ENCODE data around the gene SH3RF3. TPM values are rescaled to one million over a fixed set of nuclear protein-coding genes. Genes with fewer than 3 reads are reported as not detected.

Gene SH3RF3
- total and polyA plus RNA-seq, 2 donors (not counting 1 experiment from before 2014, with no cell fraction given): 8.3 to 10.1 TPM

GRCh38 chr2:109529532-109530449 is 400.8 kb downstream of the SH3RF3 start:
- H3K9ac ChIP-seq (ENCODE audit: insufficient read depth, low read length): no peak overlapping the region
- H3K9me3 ChIP-seq (ENCODE audit: control insufficient read depth, insufficient read depth, low read depth, low read length): no peaks in the 10 kb centered on the region
- no peak overlapping the region for H3K4me3 ChIP-seq (replicated peaks in 1 of 4; ENCODE audit: control extremely low read depth in 1 of 4, insufficient read depth in 1 of 4, low read depth in 3 of 4, low read length in 4 of 4)
- DNase-seq (ENCODE audit: low read depth in 2 of 2): no peak
- H3K27me3 ChIP-seq (ENCODE audit: control insufficient read depth, insufficient read depth, low read length): peaks cover 15% of the 10 kb centered on the region
- no peak for TF ChIP-seq EZH2 (IDR thresholded peaks at IDR 0.05; ENCODE audit: low read length, missing control alignments)
- TF ChIP-seq, protein P1, sequence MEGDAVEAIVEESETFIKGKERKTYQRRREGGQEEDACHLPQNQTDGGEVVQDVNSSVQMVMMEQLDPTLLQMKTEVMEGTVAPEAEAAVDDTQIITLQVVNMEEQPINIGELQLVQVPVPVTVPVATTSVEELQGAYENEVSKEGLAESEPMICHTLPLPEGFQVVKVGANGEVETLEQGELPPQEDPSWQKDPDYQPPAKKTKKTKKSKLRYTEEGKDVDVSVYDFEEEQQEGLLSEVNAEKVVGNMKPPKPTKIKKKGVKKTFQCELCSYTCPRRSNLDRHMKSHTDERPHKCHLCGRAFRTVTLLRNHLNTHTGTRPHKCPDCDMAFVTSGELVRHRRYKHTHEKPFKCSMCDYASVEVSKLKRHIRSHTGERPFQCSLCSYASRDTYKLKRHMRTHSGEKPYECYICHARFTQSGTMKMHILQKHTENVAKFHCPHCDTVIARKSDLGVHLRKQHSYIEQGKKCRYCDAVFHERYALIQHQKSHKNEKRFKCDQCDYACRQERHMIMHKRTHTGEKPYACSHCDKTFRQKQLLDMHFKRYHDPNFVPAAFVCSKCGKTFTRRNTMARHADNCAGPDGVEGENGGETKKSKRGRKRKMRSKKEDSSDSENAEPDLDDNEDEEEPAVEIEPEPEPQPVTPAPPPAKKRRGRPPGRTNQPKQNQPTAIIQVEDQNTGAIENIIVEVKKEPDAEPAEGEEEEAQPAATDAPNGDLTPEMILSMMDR (conservative IDR thresholded peaks at IDR 0.05 in 1 of 2, IDR thresholded peaks at IDR 0.05 in 1 of 2; ENCODE audit: low read depth in 1 of 2, low read length in 2 of 2): no peak
- no peak overlapping the region for H2AFZ ChIP-seq (ENCODE audit: low read length)
- no peaks in the 10 kb centered on the region for H3K4me1 ChIP-seq (ENCODE audit: control insufficient read depth, extremely low read depth, insufficient read depth, low read length)
- H3K27ac ChIP-seq (ENCODE audit: insufficient read depth, low read length): no peak overlapping the region
- no peaks in the 10 kb centered on the region for H4K20me1 ChIP-seq (ENCODE audit: control insufficient read depth, extremely low read depth, insufficient read depth, low read length)
- no peaks in the 10 kb centered on the region for H3K36me3 ChIP-seq (ENCODE audit: control insufficient read depth, insufficient read depth, low read length)
- no peaks in the 10 kb centered on the region for H3K79me2 ChIP-seq (ENCODE audit: control insufficient read depth, insufficient read depth, low read length)
- H3K4me2 ChIP-seq (ENCODE audit: extremely low read depth, insufficient read depth, low read length): no peak overlapping the region

GRCh38 chr2:109530712-109531111 is 401.7 kb downstream of the SH3RF3 start:
- Histone ChIP-seq H3K9ac (ENCODE audit: insufficient read depth, low read length) (no peak overlapping the region), H3K27ac (ENCODE audit: insufficient read depth, low read length) (no peak overlapping the region), H3K36me3 (ENCODE audit: control insufficient read depth, insufficient read depth, low read length) (no peaks in the 10 kb centered on the region), H3K4me3 (replicated peaks in 1 of 4; ENCODE audit: control extremely low read depth in 1 of 4, insufficient read depth in 1 of 4, low read depth in 3 of 4, low read length in 4 of 4) (no peak overlapping the region), H3K4me1 (ENCODE audit: control insufficient read depth, extremely low read depth, insufficient read depth, low read length) (no peaks in the 10 kb centered on the region), H3K4me2 (ENCODE audit: extremely low read depth, insufficient read depth, low read length) (no peak overlapping the region), H3K79me2 (ENCODE audit: control insufficient read depth, insufficient read depth, low read length) (no peaks in the 10 kb centered on the region), H3K9me3 (ENCODE audit: control insufficient read depth, insufficient read depth, low read depth, low read length) (no peaks in the 10 kb centered on the region), H3K27me3 (ENCODE audit: control insufficient read depth, insufficient read depth, low read length) (peaks cover 15% of the 10 kb centered on the region), H2AFZ (ENCODE audit: low read length) (no peak overlapping the region), H4K20me1 (ENCODE audit: control insufficient read depth, extremely low read depth, insufficient read depth, low read length) (no peaks in the 10 kb centered on the region)
- DNase-seq (ENCODE audit: low read depth in 2 of 2): no peak
- no peak for TF ChIP-seq EZH2 (IDR thresholded peaks at IDR 0.05; ENCODE audit: low read length, missing control alignments)
- TF ChIP-seq, protein P1 (conservative IDR thresholded peaks at IDR 0.05 in 1 of 2, IDR thresholded peaks at IDR 0.05 in 1 of 2; ENCODE audit: low read depth in 1 of 2, low read length in 2 of 2): no peak

- H4K20me1 ChIP-seq (ENCODE audit: control insufficient read depth, extremely low read depth, insufficient read depth, low read length): no peaks in the 10 kb centered on the region
- H3K4me1 ChIP-seq (ENCODE audit: control insufficient read depth, extremely low read depth, insufficient read depth, low read length): no peaks in the 10 kb centered on the region
- H3K4me2 ChIP-seq (ENCODE audit: extremely low read depth, insufficient read depth, low read length): no peak overlapping the region
- H3K27ac ChIP-seq (ENCODE audit: insufficient read depth, low read length): no peak overlapping the region
- TF ChIP-seq, protein P1 (conservative IDR thresholded peaks at IDR 0.05 in 1 of 2, IDR thresholded peaks at IDR 0.05 in 1 of 2; ENCODE audit: low read depth in 1 of 2, low read length in 2 of 2): no peak
- no peak for TF ChIP-seq EZH2 (IDR thresholded peaks at IDR 0.05; ENCODE audit: low read length, missing control alignments)
- H3K4me3 ChIP-seq (replicated peaks in 1 of 4; ENCODE audit: control extremely low read depth in 1 of 4, insufficient read depth in 1 of 4, low read depth in 3 of 4, low read length in 4 of 4): no peak overlapping the region
- H3K9me3 ChIP-seq (ENCODE audit: control insufficient read depth, insufficient read depth, low read depth, low read length): no peaks in the 10 kb centered on the region
- no peak overlapping the region for H3K9ac ChIP-seq (ENCODE audit: insufficient read depth, low read length)
- H3K36me3 ChIP-seq (ENCODE audit: control insufficient read depth, insufficient read depth, low read length): no peaks in the 10 kb centered on the region
- no peak overlapping the region for H2AFZ ChIP-seq (ENCODE audit: low read length)
- peaks cover 15% of the 10 kb centered on the region for H3K27me3 ChIP-seq (ENCODE audit: control insufficient read depth, insufficient read depth, low read length)
- DNase-seq (ENCODE audit: low read depth in 2 of 2): no peak
- H3K79me2 ChIP-seq (ENCODE audit: control insufficient read depth, insufficient read depth, low read length): no peaks in the 10 kb centered on the region
These were observed 402.2 kb downstream of the SH3RF3 start for GRCh38 chr2:109531221-109531620.

Measured in fibroblast of lung (primary cell).